Measurements from ENCODE around the gene KRTAP5-3. TPM values are rescaled to one million over a fixed set of nuclear protein-coding genes. Genes with fewer than 3 reads are reported as not detected.
A peak's percentile ranks its signal among the peaks of the same experiment; 100 is the strongest.

Gene KRTAP5-3
- total RNA-seq, 6 experiments from 2014 or later: not detected

DNA sequence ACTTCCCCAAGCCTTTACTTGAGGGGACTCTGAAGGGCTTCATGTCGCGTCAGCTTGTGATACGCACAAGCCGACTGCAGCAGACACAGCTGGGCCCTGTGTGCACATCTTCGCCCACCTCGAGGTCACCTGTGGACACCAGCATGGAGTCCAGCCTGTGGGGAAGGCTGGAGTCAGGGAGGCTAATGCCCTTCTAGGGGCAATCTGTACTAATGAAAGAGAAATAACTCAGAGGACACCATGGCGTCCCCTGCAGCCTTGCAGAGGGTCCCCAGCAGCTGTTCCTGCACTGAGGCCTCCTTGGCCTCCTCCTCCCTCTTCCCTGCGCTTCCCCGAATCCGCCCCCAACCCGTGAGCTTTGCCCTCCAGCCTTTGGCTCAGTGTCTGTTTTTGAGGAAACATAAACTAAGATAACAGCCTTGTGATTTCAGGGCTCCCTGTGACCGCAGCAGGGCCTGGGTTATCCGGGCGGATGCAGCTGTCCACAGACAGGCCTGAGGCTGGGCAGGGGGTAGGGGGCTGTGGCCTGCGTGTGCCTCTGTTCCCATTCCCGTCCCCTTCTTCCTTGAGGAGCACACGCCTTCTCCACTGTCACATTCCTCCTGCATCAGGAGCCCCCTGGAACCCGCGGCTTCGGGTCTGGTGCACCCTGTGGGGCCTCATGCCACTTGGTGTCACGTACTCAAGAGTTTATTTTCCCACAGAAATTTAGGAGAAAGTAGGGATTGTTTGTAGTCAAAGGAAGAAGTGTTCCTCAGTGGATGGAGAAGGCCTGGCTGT, 46.3 kb upstream of the KRTAP5-3 start:
- Histone ChIP-seq H3K4me3 (no peak overlapping the region), H3K27me3 (no peaks in the 10 kb centered on the region), H3K4me1 (peaks cover 0 to 38% (median 22%) of the 10 kb centered on the region in 4 donors), H3K36me3 (no peaks in the 10 kb centered on the region), H3K27ac (peak overlapping the region; percentile 72 to 88 (median 83)), H3K9me3 (no peaks in the 10 kb centered on the region)
- ATAC-seq (peak; percentile 76 to 84 (median 80)), DNase-seq (peak; percentile 82 to 85 (median 83))
- intact Hi-C loops (cut with DNase I): loop anchor here (5.0 to 10.0 kb wide), 3 partner anchors 38 to 178 kb away; partner anchors contain the start of gene SYT8 (in 2 of the 2)
- WGBS (ENCODE audit: insufficient coverage, low coverage, low lambda C conversion rate, missing lambda C conversion rate): 21% methylated on average over 12 of the region's 21 CpGs
- TF ChIP-seq POLR2A (IDR thresholded peaks at IDR 0.05): no peak
- TF ChIP-seq, protein P1, sequence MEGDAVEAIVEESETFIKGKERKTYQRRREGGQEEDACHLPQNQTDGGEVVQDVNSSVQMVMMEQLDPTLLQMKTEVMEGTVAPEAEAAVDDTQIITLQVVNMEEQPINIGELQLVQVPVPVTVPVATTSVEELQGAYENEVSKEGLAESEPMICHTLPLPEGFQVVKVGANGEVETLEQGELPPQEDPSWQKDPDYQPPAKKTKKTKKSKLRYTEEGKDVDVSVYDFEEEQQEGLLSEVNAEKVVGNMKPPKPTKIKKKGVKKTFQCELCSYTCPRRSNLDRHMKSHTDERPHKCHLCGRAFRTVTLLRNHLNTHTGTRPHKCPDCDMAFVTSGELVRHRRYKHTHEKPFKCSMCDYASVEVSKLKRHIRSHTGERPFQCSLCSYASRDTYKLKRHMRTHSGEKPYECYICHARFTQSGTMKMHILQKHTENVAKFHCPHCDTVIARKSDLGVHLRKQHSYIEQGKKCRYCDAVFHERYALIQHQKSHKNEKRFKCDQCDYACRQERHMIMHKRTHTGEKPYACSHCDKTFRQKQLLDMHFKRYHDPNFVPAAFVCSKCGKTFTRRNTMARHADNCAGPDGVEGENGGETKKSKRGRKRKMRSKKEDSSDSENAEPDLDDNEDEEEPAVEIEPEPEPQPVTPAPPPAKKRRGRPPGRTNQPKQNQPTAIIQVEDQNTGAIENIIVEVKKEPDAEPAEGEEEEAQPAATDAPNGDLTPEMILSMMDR (IDR thresholded peaks at IDR 0.05): no peak

- WGBS (ENCODE audit: insufficient coverage, low coverage, low lambda C conversion rate, missing lambda C conversion rate): 73% methylated on average over 5 of the region's 14 CpGs
- no peaks in the 10 kb centered on the region for H3K27me3 ChIP-seq
- ATAC-seq: peak in 2 of 4 donors; percentile 5 to 6
- peaks cover 0 to 38% (median 22%) of the 10 kb centered on the region in 4 donors for H3K4me1 ChIP-seq
- H3K36me3 ChIP-seq: no peaks in the 10 kb centered on the region
- peak in 2 of 3 donors; percentile 44 to 54 for DNase-seq
- no peaks in the 10 kb centered on the region for H3K9me3 ChIP-seq
- intact Hi-C loops (cut with DNase I): loop anchor here (5.0 to 10.0 kb wide), 3 partner anchors 39 to 179 kb away; partner anchors contain the start of gene SYT8 (in 2 of the 2)
- TF ChIP-seq POLR2A (IDR thresholded peaks at IDR 0.05): no peak
- TF ChIP-seq, protein P1 (IDR thresholded peaks at IDR 0.05): no peak
- H3K4me3 ChIP-seq: no peak overlapping the region
- H3K27ac ChIP-seq: peak overlapping the region; percentile 49 to 88 (median 72)
Measured at GRCh38 chr11:1653541-1654387, 45.5 kb upstream of the KRTAP5-3 start.

GRCh38 chr11:1652771-1653540, 44.7 kb upstream of the KRTAP5-3 start:
- Histone ChIP-seq H3K27ac (peak overlapping the region; percentile 47 to 88 (median 49)), H3K27me3 (no peaks in the 10 kb centered on the region), H3K4me3 (peak overlapping the region in 1 of 3 donors; percentile 13), H3K36me3 (no peaks in the 10 kb centered on the region), H3K9me3 (no peaks in the 10 kb centered on the region), H3K4me1 (peaks cover 0 to 38% (median 22%) of the 10 kb centered on the region in 4 donors)
- intact Hi-C loops (cut with DNase I): loop anchor here (5.0 to 10.0 kb wide), 3 partner anchors 39 to 179 kb away; partner anchors contain the start of gene SYT8 (in 2 of the 2)
- DNase-seq: peak; percentile 82 to 85 (median 83)
- peak; percentile 68 to 86 (median 76) for ATAC-seq
- TF ChIP-seq, protein P1 (IDR thresholded peaks at IDR 0.05): peak; percentile 94 to 99 (median 98)
- TF ChIP-seq POLR2A (IDR thresholded peaks at IDR 0.05): no peak
- WGBS (ENCODE audit: insufficient coverage, low coverage, low lambda C conversion rate, missing lambda C conversion rate): 0% methylated on average over 12 of the region's 34 CpGs

GRCh38 chr11:1652442-1652770, 44.1 kb upstream of the KRTAP5-3 start:
- WGBS (ENCODE audit: insufficient coverage, low coverage, low lambda C conversion rate, missing lambda C conversion rate): 25% methylated on average over 17 of the region's 20 CpGs
- intact Hi-C loops (cut with DNase I): loop anchor here (5.0 to 10.0 kb wide), 3 partner anchors 40 to 180 kb away; partner anchors contain the start of gene SYT8 (in 2 of the 2)

More at GRCh38 chr11:1652442-1652770, 44.1 kb upstream of the KRTAP5-3 start:
- Histone ChIP-seq H3K27me3 (no peaks in the 10 kb centered on the region), H3K36me3 (no peaks in the 10 kb centered on the region), H3K4me1 (peaks cover 0 to 38% (median 22%) of the 10 kb centered on the region in 4 donors), H3K4me3 (no peak overlapping the region), H3K27ac (no peak overlapping the region), H3K9me3 (no peaks in the 10 kb centered on the region)
- TF ChIP-seq, protein P1 (IDR thresholded peaks at IDR 0.05): no peak
- TF ChIP-seq POLR2A (IDR thresholded peaks at IDR 0.05): no peak
- no peak for DNase-seq
- no peak for ATAC-seq
